Fibroblast of gingiva (primary cell): ENCODE data around the gene ELN.
"Not testable (repeated sequence)": the region's sequence is repeated elsewhere in the genome, so short reads cannot be mapped to it uniquely, and the experiment has no call there.

ENCODE experiments used
- DNase-seq: peaks from one replicate; pipeline ENCODE4 v3.0.0-alpha.2; 2011; ENCODE audit warnings: low read depth

ELN gene

DNA sequence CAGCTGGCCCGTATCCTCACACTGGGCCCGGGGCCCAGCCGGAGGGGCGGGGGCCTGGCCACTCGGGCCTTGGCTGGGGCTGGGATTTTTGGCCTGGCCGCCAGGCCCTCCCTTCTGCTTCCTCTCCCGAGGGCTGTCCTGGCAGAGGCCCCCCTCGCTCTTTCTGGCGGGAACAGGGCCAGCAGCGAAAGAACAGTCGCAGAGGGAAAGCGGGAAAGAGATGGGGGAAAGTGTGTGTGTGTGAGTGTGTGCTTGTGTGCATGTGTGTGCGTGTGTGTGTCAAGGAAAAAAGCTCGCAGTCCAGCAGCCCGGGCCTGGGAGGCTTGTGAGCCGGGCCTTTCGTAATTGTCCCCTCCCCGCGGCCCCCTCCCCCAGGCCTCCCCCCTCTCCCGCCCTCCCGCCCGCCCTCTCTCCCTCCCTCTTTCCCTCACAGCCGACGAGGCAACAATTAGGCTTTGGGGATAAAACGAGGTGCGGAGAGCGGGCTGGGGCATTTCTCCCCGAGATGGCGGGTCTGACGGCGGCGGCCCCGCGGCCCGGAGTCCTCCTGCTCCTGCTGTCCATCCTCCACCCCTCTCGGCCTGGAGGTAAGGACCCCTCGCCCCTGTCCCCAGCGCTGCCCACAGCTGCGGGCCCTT, at the start of gene ELN:
TSS of gene ELN (plus strand) at position 491 of the 638 bp plus-strand sequence. CDS start at position 506, 15 bp downstream.
- DNase-seq = peak; percentile 66

DNA sequence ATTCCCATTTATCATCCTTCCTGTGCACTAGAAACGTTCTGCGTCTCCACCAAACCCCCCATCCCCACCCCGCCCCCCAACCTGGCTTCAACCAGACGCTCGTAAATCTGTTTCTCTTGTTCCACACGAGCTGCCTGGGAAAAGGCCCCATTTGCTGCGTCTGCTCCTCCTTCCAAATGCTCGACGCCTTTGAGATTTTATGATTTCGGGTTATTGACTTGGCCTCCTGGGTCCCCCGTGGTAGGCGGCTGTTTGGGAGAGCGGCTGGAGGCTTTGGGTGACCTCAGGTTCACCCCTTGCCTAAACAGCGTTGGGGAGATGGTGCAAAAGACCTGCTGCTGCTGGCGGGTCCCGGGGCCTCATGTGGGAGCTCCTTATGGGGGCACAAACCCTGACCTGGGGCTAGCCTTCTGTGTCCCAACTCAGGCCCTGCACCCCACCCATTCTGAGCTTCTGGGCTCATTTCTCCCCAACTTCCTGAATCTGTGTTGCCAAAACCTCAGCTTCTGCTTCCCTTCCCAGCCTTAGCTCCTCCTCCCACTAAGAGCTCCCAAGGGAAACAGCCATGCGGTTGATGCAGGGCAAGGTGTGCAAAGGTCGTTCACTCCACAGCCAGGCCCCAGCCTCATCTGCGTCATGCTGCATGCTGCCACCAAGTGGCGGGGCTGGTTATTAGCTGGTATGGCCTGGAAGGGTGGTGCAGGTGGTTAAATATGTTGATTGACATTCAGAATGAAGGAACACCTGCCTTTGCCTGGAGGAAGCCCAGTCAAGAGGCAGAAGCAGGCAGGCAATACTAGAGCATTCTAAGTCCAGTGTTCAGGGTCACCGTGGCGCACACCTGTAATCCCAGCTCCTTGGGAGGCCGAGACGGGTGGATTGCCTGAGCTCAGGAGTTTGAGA, 49.1 kb upstream of the ELN start:
- DNase-seq = peak; percentile 32

DNA sequence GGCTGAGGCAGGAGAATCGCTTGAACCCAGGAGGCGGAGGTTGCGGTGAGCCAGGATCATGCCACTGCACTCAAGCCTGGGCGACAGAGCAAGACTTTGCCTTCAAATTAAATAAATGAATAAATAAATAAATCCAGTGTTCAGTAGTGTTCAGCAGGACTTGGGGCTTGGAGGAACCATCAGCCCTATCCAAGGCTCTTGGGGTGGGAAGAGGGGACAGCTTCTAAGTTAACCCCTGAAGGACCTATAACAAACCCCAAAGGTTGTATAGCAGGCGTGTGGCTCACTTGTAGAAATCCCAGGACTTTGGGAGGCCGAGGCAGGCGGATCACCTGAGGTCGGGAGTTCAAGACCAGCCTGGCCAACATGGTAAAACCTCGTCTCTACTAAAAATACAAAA, 48.3 kb upstream of the ELN start:
- not testable (repeated sequence) for DNase-seq

DNA sequence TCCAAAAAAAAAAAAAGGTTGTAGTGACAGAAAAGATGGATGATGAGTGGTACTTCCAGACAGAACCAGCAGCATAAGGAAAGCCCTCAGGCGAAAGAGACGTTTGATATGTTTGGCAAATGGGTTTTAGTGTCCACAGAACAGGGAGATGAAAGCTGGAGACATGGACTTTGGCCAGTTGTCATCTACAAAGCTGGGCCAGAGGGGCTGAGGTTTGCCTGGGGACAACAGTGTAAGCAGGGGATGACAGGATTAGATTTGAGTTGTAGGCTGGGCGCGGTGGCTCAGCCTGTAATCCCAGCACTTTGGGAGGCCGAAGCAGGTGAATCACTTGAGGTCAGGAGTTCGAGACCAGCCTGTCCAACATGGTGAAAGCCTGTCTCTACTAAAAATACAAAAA, 47.8 kb upstream of the ELN start:
- no peak for DNase-seq

DNA sequence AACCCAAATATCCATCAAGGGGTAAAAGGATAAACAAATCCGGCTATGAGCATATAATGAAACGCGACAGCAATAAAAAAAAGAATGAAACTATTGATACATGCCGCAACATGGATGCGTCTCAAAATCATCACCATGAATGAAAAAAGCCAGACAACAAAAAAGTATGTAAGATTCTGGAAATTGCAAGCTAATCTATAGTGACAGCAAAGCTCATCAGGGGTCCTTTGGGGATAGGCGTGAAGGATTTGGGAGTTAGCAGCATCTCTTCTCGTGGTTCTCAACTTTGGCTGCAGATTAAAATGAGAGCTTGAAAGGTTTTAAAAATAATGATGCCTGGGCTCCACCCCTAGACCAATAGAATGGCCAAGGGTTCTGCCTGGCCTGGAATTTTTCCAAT, 46.0 kb upstream of the ELN start:
- DNase-seq = no peak

DNA sequence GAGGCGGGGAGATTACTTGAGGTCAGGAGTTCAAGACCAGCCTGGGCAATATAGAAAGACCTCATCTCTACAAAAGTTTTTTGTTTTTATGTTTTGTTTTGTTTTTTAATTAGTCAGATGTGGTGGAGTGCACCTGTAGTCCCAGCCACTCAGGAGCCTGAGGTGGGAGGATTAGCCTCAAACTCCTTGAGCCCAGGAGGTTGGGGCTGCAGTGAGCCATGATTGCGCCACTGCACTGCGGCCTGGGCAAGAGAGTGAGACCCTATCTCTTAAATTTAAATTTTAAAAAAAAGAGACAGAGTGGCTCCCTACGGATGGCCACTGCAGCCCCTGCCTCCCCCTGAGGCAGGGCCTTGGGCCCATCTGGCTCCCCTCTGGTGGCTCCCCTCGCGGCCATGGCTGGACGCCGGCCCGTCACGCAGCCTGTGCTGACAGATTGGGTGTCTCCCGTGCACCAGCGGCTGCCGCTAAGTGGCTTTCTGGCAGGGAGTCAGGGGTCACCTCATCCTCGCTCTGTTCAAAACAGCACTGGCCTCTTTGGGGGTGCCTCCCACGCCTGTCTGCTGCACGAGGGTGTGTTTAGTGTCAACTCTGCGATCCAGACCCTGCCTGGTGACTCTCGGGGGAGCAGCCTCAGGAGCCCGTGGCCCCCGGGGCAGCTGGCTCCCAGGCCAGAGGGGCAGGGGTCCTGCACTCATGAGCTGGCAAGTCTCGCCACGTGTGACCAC, 44.4 kb upstream of the ELN start:
- DNase-seq = no peak

DNA sequence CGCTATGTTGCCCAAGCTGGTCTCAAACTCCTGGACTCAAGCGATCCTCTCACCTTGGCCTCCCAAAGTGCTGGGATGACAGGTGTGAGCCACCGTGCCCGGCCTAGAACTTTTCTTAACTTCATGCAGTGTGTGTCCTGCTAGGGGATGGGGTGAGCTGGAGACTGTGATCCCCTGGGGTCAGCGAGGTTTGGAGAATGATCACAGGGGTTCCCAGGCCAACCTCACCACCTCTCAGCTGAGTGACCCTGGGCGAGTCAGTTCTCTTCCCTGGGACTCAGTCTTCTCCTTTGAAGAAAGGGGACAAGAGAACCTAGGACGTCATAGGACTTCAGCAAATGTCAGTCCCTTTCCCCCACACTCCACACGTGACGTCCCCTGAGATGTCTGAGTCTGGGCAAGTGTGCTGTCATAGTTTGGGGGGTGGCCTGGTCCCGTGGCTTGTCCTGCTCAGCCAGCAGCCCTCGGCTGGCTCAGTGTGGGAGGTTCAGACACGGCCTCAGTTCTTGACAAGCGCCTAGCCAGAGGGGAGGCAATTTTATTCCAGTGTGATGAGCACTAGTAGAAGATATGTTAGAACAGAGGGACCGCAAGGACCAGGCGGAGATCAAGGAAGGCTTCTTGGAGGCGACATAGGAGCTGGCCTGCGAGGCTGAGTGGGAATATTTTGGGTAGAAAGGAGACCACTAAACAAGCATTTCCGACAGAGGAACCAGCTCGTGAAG, 43.3 kb upstream of the ELN start:
- no peak for DNase-seq

DNA sequence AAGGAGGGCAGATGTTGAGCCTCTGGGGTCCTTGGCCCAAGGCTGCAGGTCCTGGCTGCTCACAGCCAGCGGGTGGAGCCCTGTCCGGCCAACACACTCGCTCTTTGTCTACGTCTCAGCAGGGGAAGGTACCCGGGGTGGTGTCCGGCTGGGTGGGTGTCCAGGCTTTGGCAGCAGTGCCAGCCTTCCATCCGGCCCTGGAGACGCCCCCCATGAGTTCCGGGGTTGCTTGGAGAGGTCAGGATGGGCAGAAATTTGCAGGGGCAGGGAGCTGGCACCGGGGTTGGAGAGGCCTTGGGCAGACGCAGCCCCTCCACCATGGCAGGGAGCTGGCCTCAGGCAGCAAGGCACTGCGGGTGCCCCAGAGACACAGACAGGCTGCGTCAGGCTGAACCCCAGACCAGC, 42.2 kb upstream of the ELN start:
- no peak for DNase-seq

DNA sequence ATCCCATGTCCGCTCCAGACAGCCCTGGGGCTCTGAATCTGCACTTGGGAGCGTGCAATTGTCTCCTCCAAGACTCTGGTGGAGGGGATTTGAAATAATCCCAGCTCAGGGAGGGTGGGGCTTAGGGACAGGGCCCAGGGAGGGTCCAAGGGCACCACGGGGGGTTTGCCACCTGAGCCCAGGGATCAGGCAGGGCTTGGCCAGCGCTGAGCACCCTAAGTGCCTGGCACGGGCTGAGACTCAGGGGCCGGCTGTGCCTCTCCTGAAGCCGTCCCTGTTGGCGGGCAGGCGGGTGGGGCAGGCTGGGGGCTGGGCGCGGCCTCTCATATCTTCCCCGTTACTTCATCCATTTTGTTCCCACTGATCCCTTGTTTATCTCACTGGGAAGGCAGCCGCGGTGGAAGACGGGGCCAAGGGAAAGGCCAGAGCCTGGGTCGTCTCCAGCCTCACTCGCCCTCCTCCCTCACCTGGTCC, 41.8 kb upstream of the ELN start:
- DNase-seq = no peak

DNA sequence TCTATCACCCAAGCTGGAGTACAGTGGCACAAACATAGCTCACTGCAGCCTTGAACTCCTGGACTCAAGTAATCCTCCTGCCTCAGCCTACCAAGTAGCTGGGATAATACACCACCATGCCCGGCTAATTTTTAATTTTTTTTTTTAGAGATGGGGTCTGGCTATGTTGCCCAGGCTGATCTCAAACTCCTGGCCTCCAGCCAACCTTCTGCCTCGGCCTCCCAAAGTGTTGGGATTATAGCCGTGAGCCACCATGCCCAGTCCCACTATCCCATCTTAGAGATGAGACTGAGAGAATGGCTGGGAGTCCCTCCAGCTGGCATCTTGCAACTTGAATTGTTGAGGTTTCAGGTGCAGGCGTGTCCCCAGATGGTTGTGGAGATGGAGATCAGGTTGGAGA, 40.7 kb upstream of the ELN start:
- DNase-seq = no peak

DNA sequence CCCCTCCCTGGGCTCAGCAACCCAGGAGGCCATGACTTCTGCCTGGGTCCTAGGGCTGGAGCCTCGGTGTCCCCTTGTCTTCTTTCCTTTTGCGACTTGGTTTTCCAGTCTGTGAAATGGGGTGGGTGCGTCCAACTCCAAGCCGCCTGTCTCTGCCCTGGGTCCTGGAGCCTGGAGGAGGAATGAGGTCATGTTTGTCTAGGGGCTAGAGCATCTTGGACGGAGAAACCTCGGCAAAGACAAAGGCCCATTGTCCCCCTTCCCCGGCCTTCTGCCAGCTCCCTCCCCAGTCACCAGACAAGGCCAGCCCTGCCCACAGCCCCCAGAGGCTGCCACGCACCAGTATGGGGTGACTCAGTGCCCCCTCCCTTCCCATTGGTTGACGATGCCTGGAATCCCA, 39.8 kb upstream of the ELN start:
- DNase-seq = no peak

DNA sequence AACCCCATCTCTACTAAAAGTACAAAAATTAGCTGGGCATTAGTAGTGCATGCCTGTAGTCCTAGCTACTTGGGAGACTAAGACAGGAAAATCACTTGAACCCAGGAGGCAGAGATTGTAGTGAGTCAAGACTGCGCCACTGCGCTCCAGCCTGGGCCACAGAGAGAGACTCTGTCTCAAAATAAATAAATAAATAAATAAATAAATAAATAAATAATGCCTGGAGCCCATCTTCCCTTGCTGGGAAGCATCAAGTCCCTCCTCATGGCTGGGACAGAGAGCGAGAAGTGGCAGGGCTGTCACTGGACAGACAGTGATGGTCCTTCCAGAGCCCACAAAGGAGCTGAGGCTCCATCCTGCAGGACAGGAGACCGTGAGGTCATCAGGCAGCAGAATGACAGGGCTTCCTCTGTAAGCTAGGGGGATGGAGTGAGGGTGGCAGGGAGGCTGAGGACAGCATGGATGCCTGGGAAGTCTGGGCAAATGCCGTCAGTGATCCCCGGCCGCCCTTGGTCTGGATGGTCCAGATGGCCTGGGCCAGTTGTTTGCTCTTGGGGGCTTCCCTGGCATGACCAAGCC, 36.4 kb upstream of the ELN start:
- DNase-seq = no peak

DNA sequence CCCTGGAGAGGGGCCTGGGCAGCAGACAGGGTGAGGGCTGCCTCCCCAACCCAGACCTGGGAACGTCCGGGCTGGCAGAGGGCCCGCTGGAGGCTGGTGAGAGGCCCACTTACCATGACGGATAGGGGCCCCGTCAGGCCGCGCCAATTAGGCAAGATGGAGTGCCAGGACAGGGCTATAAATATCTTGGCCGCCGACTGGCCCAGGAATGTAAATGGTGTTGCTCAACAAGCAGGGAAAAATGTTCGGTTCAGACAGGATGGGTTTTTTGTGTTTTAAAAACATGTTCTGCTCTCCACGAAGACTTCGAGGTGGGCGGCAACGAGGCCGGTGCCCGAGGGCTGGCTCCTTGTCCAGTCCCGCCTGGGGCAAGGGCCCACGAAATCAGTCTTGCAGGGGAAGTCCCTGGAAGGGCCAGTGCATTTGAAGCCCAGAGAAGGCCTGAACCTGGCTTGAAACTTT, 35.8 kb upstream of the ELN start:
- peak; percentile 86 for DNase-seq

DNA sequence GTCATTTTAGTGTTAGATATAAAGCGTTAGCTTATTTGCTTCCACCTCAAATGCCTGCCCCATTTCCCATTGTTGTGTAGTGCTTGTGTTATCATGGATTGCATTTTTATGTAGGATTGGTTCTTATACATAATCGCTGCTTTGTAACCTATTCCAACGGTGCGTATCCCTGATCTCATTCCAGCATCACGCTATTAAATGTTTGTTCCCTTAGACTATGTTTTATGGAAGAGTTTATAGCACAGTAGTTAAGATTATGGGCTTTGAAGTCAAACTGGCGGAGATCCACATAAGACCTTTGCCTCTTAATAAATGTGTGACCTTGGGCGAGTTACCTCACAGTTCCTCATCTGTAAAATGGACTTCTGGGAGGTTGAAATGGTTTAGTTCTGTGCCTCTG, 34.0 kb upstream of the ELN start:
- no peak for DNase-seq

DNA sequence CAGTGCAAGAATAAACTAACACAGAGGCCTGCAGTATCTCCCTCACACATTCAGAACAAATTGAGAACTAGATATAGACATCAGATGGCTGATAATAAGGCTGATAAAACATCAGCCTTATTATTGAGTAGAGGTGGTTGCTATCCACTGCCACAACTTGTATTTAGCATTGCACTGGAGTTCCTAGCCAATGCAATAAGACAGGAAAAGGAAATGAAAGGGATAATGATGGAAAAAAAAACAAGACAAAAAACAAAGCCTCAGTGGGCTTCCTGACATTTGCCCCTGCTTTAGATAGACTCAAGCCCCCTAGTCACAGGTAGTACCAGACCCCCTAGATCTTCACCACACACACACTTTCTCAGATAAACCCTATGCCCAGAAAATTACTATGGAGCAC, 33.2 kb upstream of the ELN start:
- no peak for DNase-seq

DNA sequence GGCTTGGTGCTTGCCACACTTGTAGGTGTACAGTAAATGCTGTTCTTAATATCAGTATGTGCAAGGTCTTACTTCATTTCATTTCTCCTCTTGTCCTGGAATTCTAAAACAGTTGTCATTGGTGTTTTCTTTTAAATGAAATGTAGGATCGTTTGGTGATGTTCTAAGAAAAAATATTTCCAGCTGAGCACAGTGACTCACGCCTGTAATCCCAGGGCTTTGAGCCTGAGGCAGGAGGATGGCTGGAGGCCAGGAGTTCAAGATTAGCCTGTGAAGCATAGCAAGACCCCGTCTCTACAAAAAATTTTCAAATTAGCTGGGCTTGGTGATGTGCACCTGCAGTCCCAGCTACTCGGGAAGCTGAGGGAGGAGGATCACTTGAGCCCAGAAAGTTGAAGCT, 32.6 kb upstream of the ELN start:
- no peak for DNase-seq

DNA sequence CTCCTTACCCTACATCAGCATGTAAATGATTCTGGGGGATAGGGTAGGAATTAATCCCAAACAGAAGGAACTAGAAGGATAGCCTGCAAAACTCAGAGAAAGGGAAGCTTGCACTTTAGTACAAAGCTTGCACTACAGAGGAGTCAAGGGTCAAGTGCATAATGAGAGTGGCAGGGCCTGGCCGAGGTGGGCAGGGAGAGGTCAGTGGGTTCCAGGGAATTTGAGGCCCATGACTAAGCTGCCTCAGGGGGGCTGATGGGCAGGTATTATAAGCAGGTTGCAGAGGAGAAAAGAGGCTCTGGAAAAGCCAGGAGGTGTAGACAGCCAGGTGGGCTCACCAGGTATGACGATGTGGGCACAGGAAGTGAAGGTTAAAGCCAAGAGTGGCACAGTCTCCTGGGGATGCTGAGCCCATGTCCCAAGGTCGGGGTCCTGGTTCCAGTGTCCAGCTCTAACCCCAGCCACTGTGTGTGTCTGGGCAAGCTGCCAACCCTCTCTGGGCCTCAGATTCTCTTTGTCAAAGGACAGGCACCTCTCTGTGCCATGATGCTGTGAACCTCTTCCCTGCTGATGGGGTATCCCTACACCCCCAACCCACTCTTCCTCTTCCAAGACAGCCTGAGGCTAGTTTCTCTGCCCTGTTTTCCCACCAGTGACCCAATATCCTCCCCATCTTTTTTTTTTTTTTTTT, 32.0 kb upstream of the ELN start:
- no peak for DNase-seq

DNA sequence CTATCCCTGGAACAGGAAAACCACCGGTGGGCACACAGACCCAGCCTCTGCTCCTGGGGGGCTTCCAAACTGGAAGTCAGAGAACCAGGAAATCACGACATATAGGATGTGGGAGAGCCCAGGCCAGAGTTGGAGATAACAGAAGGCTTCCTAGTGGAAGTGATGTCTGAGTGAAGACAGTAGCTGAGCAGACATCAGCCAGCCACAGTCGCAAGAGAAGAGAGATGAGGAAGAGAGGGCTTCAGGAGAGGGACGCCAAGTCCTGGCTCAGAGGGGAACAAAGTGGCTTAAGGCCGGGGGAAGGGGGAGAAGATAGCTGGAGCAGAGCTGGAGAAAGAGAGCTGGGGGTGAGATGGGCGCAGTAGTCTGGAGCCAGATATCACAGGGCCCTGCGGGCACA, 30.9 kb upstream of the ELN start:
- DNase-seq = no peak

DNA sequence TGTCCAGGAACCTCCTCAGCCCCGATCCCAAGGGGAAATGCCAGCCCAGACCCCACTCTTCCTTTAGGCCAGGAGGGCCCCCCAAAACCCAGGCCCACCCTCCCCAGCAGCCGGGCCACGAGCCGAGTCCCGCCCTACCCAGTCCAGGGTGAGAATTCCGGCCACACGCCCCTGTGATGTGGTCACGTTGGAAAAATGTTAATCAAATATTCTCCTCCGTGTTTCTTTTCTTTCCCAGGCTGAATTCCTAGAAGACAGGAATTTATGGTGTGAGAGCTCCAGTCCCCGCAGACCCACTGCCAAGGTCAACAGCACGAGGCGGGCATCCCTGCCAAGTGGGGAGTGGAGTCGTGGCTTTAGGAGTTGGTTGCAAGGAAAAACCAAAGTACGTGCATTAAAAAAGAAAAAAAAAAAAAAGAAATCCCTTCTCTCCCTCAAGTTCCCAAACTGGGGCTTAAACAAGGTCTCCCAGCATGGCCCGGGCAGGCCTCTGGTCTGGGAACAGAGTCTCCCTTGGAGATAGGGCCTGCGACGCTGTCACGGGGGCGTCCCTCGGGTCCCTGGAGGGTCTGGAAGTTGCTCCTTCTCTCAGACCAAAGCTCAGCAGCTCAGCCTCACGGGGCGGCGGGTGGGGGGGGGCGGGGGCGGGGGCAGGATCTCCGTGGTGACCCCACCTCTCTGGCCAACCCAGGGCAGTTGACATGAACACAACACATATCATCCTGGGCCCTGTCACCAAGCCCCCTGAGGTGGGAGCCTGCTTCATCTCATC, 28.1 kb upstream of the ELN start:
- DNase-seq = peak; percentile 83

DNA sequence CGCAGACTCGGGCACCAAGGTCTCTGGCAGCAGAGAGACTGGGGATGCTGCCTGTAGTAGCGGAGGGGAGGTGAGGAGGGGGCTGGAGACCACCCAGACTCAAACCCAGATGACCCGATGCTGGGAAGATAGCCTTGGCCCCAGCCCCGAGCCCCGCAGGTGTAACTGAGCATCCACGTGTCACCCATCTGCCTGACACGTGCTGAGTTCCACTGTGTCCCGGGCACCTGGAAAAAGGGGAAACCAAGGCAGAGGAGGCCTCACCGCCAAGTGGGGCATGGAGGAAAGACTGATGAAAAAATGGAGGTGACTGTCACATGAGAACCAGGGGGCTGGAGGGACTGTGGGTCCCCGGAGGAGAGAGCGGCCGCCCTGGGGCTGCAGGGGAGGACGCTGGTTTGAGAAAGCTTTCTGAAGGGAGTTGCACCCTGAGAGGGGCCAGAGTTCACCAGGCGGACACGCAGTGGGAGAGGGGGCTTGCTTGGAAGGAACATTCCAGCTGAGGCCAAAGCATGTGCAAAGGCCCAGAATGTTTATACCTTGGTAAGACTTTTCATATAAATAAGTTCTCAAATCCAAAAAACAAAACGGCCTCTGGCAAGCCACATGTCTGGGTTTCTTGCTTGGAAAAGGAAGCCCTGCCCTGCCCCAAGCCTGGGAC, 27.4 kb upstream of the ELN start:
- no peak for DNase-seq
